ENCODE data around the gene MEOX2. TPM values are rescaled to one million over a fixed set of nuclear protein-coding genes. Genes with fewer than 3 reads are reported as not detected.

MEOX2 gene
- total RNA-seq, 1 donor from 2014 or later = 0.39 TPM

GRCh38 chr7:15682751-15683245, 3.7 kb downstream of the MEOX2 start:
- no peak overlapping the region for H3K27ac Mint-ChIP-seq (ENCODE audit: unreplicated experiment)
- no peaks in the 10 kb centered on the region for H3K36me3 Mint-ChIP-seq (ENCODE audit: unreplicated experiment)
- H3K4me1 Mint-ChIP-seq (ENCODE audit: low read depth, unreplicated experiment) = peaks cover 12% of the 10 kb centered on the region
- H3K4me3 Mint-ChIP-seq (ENCODE audit: unreplicated experiment) = no peak overlapping the region
- H3K27me3 Mint-ChIP-seq (ENCODE audit: unreplicated experiment) = peaks cover 14% of the 10 kb centered on the region
- peaks cover 3% of the 10 kb centered on the region for H3K9me3 Mint-ChIP-seq (ENCODE audit: unreplicated experiment)
- no peak for DNase-seq
- no peak for TF ChIP-seq CTCF (IDR thresholded peaks at IDR 0.05; ENCODE audit: partially characterized antibody, unreplicated experiment)

GRCh38 chr7:15682111-15682510, 4.4 kb downstream of the MEOX2 start:
- H3K27me3 Mint-ChIP-seq (ENCODE audit: unreplicated experiment) = peaks cover 10% of the 10 kb centered on the region
- H3K27ac Mint-ChIP-seq (ENCODE audit: unreplicated experiment) = no peak overlapping the region
- H3K9me3 Mint-ChIP-seq (ENCODE audit: unreplicated experiment) = peaks cover 3% of the 10 kb centered on the region

GRCh38 chr7:15681631-15682030, 4.9 kb downstream of the MEOX2 start:
- H3K9me3 Mint-ChIP-seq (ENCODE audit: unreplicated experiment) = peaks cover 3% of the 10 kb centered on the region
- H3K27me3 Mint-ChIP-seq (ENCODE audit: unreplicated experiment) = peaks cover 7% of the 10 kb centered on the region
- no peak overlapping the region for H3K27ac Mint-ChIP-seq (ENCODE audit: unreplicated experiment)
- H3K4me1 Mint-ChIP-seq (ENCODE audit: low read depth, unreplicated experiment) = peaks cover 7% of the 10 kb centered on the region
- no peak for DNase-seq
- TF ChIP-seq CTCF (IDR thresholded peaks at IDR 0.05; ENCODE audit: partially characterized antibody, unreplicated experiment) = no peak
- no peaks in the 10 kb centered on the region for H3K36me3 Mint-ChIP-seq (ENCODE audit: unreplicated experiment)
- no peak overlapping the region for H3K4me3 Mint-ChIP-seq (ENCODE audit: unreplicated experiment)

More at GRCh38 chr7:15682111-15682510, 4.4 kb downstream of the MEOX2 start:
- TF ChIP-seq CTCF (IDR thresholded peaks at IDR 0.05; ENCODE audit: partially characterized antibody, unreplicated experiment) = no peak
- H3K4me1 Mint-ChIP-seq (ENCODE audit: low read depth, unreplicated experiment) = peaks cover 7% of the 10 kb centered on the region
- H3K4me3 Mint-ChIP-seq (ENCODE audit: unreplicated experiment) = no peak overlapping the region
- no peaks in the 10 kb centered on the region for H3K36me3 Mint-ChIP-seq (ENCODE audit: unreplicated experiment)
- DNase-seq = no peak

GRCh38 chr7:15681186-15681585, 5.3 kb downstream of the MEOX2 start:
- TF ChIP-seq CTCF (IDR thresholded peaks at IDR 0.05; ENCODE audit: partially characterized antibody, unreplicated experiment) = no peak
- peaks cover 2% of the 10 kb centered on the region for H3K27me3 Mint-ChIP-seq (ENCODE audit: unreplicated experiment)
- no peak overlapping the region for H3K27ac Mint-ChIP-seq (ENCODE audit: unreplicated experiment)
- H3K4me1 Mint-ChIP-seq (ENCODE audit: low read depth, unreplicated experiment) = peaks cover 3% of the 10 kb centered on the region
- H3K9me3 Mint-ChIP-seq (ENCODE audit: unreplicated experiment) = peaks cover 2% of the 10 kb centered on the region
- H3K4me3 Mint-ChIP-seq (ENCODE audit: unreplicated experiment) = no peak overlapping the region
- no peak for DNase-seq
- no peaks in the 10 kb centered on the region for H3K36me3 Mint-ChIP-seq (ENCODE audit: unreplicated experiment)

GRCh38 chr7:15680446-15680845, 6.0 kb downstream of the MEOX2 start:
- no peak for DNase-seq
- Mint-ChIP-seq H3K4me3 (ENCODE audit: unreplicated experiment) (no peak overlapping the region), H3K9me3 (ENCODE audit: unreplicated experiment) (no peaks in the 10 kb centered on the region), H3K36me3 (ENCODE audit: unreplicated experiment) (no peaks in the 10 kb centered on the region), H3K4me1 (ENCODE audit: low read depth, unreplicated experiment) (peaks cover 5% of the 10 kb centered on the region), H3K27ac (ENCODE audit: unreplicated experiment) (no peak overlapping the region), H3K27me3 (ENCODE audit: unreplicated experiment) (no peaks in the 10 kb centered on the region)
- no peak for TF ChIP-seq CTCF (IDR thresholded peaks at IDR 0.05; ENCODE audit: partially characterized antibody, unreplicated experiment)
